ENCODE measurements around the gene MRNIP.

DNA sequence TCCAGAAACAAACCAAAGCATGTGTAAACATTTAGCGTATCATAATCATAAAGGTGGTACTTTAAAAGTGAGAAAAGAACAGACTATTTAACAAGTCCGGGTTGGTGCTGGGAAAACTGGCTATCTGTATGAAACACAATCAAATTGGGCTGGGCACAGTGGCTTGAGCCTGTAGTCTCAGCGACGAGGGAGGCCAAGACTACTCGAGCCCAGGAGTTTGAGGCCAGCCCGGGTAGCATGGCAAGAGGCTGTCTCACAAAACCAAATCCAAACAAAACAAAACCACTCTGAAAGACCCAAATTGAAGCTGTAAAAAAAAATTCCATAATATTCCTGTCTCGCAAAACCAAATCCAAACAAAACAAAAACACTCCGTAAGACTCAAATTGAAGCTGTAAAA is 4.3 kb downstream of the MRNIP start:
- TF ChIP-seq, protein P1, sequence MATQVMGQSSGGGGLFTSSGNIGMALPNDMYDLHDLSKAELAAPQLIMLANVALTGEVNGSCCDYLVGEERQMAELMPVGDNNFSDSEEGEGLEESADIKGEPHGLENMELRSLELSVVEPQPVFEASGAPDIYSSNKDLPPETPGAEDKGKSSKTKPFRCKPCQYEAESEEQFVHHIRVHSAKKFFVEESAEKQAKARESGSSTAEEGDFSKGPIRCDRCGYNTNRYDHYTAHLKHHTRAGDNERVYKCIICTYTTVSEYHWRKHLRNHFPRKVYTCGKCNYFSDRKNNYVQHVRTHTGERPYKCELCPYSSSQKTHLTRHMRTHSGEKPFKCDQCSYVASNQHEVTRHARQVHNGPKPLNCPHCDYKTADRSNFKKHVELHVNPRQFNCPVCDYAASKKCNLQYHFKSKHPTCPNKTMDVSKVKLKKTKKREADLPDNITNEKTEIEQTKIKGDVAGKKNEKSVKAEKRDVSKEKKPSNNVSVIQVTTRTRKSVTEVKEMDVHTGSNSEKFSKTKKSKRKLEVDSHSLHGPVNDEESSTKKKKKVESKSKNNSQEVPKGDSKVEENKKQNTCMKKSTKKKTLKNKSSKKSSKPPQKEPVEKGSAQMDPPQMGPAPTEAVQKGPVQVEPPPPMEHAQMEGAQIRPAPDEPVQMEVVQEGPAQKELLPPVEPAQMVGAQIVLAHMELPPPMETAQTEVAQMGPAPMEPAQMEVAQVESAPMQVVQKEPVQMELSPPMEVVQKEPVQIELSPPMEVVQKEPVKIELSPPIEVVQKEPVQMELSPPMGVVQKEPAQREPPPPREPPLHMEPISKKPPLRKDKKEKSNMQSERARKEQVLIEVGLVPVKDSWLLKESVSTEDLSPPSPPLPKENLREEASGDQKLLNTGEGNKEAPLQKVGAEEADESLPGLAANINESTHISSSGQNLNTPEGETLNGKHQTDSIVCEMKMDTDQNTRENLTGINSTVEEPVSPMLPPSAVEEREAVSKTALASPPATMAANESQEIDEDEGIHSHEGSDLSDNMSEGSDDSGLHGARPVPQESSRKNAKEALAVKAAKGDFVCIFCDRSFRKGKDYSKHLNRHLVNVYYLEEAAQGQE (IDR thresholded peaks at IDR 0.05; ENCODE audit: insufficient read depth in 1 of 2, low read depth in 2 of 2, low read length in 2 of 2) = no peak
- TF ChIP-seq TAF1 (IDR thresholded peaks at IDR 0.05; ENCODE audit: borderline replicate concordance, insufficient read depth, low read length) (no peak), POLR2AphosphoS5 (IDR thresholded peaks at IDR 0.05; ENCODE audit: low read depth, low read length) (no peak)

Data from PFSK-1 (cell line).